Activated T-helper 9 cell treated with anti-CD3 and anti-CD28 coated beads, Interleukin-2, amount 50 U/mL, for 16 hours (primary cell): ENCODE data around the gene STIP1.

Experiments used
- DNase-seq: peaks from one replicate; pipeline ENCODE4 v3.0.0-alpha.2; 2020; ENCODE audit warnings: low read depth

Gene STIP1

GRCh38 chr11:64198511-64198910 lies 12.5 kb downstream of the STIP1 start:
- no peak for DNase-seq

GRCh38 chr11:64201543-64201942 lies 15.6 kb downstream of the STIP1 start:
- DNase-seq, result no peak

- no peak for DNase-seq
Measured at GRCh38 chr11:64202992-64203391, 17.0 kb downstream of the STIP1 start.

GRCh38 chr11:64203421-64204079 lies 17.6 kb downstream of the STIP1 start:
- no peak for DNase-seq

- DNase-seq, result no peak
Measured at GRCh38 chr11:64204080-64204440, 18.1 kb downstream of the STIP1 start.

- DNase-seq, result peak; percentile 62
Measured at GRCh38 chr11:64204464-64204989, 18.6 kb downstream of the STIP1 start.

GRCh38 chr11:64206457-64207255 lies 20.7 kb downstream of the STIP1 start, which contains the start of gene FERMT3:
Gene FERMT3, plus strand, starts transcription at chr11:64206721. Its CDS starts 644 bp downstream, at chr11:64207365.
- DNase-seq, result peak; percentile 45

GRCh38 chr11:64207256-64208085 lies 21.5 kb downstream of the STIP1 start:
- DNase-seq, result peak; percentile 70

- DNase-seq, result no peak
Measured at GRCh38 chr11:64208086-64208795, 22.3 kb downstream of the STIP1 start.

- DNase-seq, result no peak
Measured at GRCh38 chr11:64208796-64209562, 23.0 kb downstream of the STIP1 start.

GRCh38 chr11:64209563-64209843 lies 23.5 kb downstream of the STIP1 start:
- no peak for DNase-seq

- no peak for DNase-seq
Measured at GRCh38 chr11:64210301-64211020, 24.5 kb downstream of the STIP1 start.

GRCh38 chr11:64211181-64211872 lies 25.4 kb downstream of the STIP1 start:
- no peak for DNase-seq

- no peak for DNase-seq
Measured at GRCh38 chr11:64216879-64217278, 30.9 kb downstream of the STIP1 start.

- no peak for DNase-seq
Measured at GRCh38 chr11:64218628-64219353, 32.8 kb downstream of the STIP1 start.

- no peak for DNase-seq
Measured at GRCh38 chr11:64219354-64219684, 33.3 kb downstream of the STIP1 start.

- DNase-seq, result no peak
Measured at GRCh38 chr11:64219755-64220154, 33.8 kb downstream of the STIP1 start.

- DNase-seq, result no peak
Measured at GRCh38 chr11:64220271-64220670, 34.3 kb downstream of the STIP1 start.

- no peak for DNase-seq
Measured at GRCh38 chr11:64220798-64221197, 34.8 kb downstream of the STIP1 start.
